OCI-LY7 (cell line): ENCODE results near the gene UBA52. TPM values are rescaled to one million over a fixed set of nuclear protein-coding genes. Genes with fewer than 3 reads are reported as not detected.
"Not testable (repeated sequence)": the region's sequence is repeated elsewhere in the genome, so short reads cannot be mapped to it uniquely, and the experiment has no call there.

Source experiments
- BruUV-seq: library from RNA; stranded (reverse); fragments of 400-500 nt; replicated peaks from 2 replicates; lab custom pipeline; 2021; lab: Mats Ljungman, UMichigan
- CTCF ChIA-PET: fragments of 300-600 bp; sonication (Branson Sonifier 250); formaldehyde crosslinking; loops from one replicate; lab custom pipeline; 2022; ENCODE audit warnings: antibody characterized with exemption; ENCODE audit not compliant: unreplicated experiment; lab: Charles Lee
- POLR2A ChIA-PET: fragments of 300-600 bp; sonication (Branson Sonifier 250); formaldehyde crosslinking; loops from one replicate; lab custom pipeline; 2022; ENCODE audit warnings: antibody characterized with exemption; lab: Charles Lee
- DNase-seq: peaks from one replicate; pipeline ENCODE4 v3.0.0-alpha.2; 2015; ENCODE audit warnings: low spot score
- H2AFZ ChIP-seq: fragments of 200-600 bp; sonication (generic), shearing (Covaris generic); 2 replicates; pipeline ENCODE4 v1.6.1; 2014; ENCODE audit warnings: mild to moderate bottlenecking, antibody characterized with exemption, low read length, moderate library complexity
- H3K27ac ChIP-seq: fragments of 200-600 bp; sonication (generic); 2 replicates; pipeline ENCODE4 v1.5.1; 2014; ENCODE audit warnings: mixed run types, low read depth, mild to moderate bottlenecking, moderate library complexity, low read length, inconsistent platforms; ENCODE audit not compliant: poor library complexity, severe bottlenecking
- H3K36me3 ChIP-seq: fragments of 200-600 bp; sonication (generic); 2 replicates; pipeline ENCODE4 v1.6.1; 2014; ENCODE audit warnings: mild to moderate bottlenecking, antibody characterized with exemption, low read length, moderate library complexity, mixed read lengths; ENCODE audit not compliant: insufficient read depth
- H3K4me1 ChIP-seq: fragments of 200-600 bp; sonication (generic); 2 replicates; pipeline ENCODE4 v1.5.1; 2014; ENCODE audit warnings: mild to moderate bottlenecking, low read length; ENCODE audit not compliant: insufficient read depth, poor library complexity, severe bottlenecking
- H3K4me2 ChIP-seq: fragments of 200-600 bp; sonication (generic); 2 replicates; pipeline ENCODE4 v1.6.1; 2014; ENCODE audit warnings: mild to moderate bottlenecking, low read length
- H3K4me3 ChIP-seq: fragments of 200-600 bp; sonication (generic); 2 replicates; pipeline ENCODE4 v1.5.1; 2014; ENCODE audit warnings: mild to moderate bottlenecking, low read depth, low read length; ENCODE audit not compliant: poor library complexity, severe bottlenecking
- H3K79me2 ChIP-seq: fragments of 200-600 bp; sonication (generic); 2 replicates; pipeline ENCODE4 v1.6.1; 2016; ENCODE audit warnings: low read depth, mild to moderate bottlenecking, low read length, moderate library complexity, mixed read lengths; ENCODE audit not compliant: insufficient read depth
- H3K9me2 ChIP-seq: fragments of 200-600 bp; sonication (generic); 2 replicates; pipeline ENCODE4 v1.6.1; 2016; ENCODE audit warnings: mild to moderate bottlenecking, low read length, mixed read lengths; ENCODE audit not compliant: insufficient read depth
- H3K9me3 ChIP-seq: fragments of 200-600 bp; sonication (generic); 2 replicates; pipeline ENCODE4 v1.6.1; 2014; ENCODE audit warnings: mild to moderate bottlenecking, mixed run types, low read length, mixed read lengths
- H4K20me1 ChIP-seq: fragments of 200-600 bp; sonication (generic); 2 replicates; pipeline ENCODE4 v1.6.1; 2014; ENCODE audit warnings: mild to moderate bottlenecking, antibody characterized with exemption, low read length, moderate library complexity, mixed read lengths; ENCODE audit not compliant: insufficient read depth
- CTCF ChIP-seq: fragments of 200-600 bp; sonication (generic); conservative IDR thresholded peaks from 2 replicates; pipeline ENCODE4 v1.5.1; 2014; ENCODE audit warnings: mild to moderate bottlenecking, antibody characterized with exemption, low read length, moderate library complexity, mixed read lengths
- EZH2phosphoT487 ChIP-seq: fragments of 200-600 bp; sonication (generic); IDR thresholded peaks from 2 replicates; pipeline ENCODE4 v1.6.1; 2018; ENCODE audit warnings: low read depth, borderline replicate concordance, mild to moderate bottlenecking, mixed run types, antibody characterized with exemption, low read length, moderate library complexity, mixed read lengths
- intact Hi-C: fragments of 100-400 bp; cut with micrococcal nuclease; formaldehyde crosslinking; loops from one replicate; pipeline ENCODE4 v1.10.0; 2022; ENCODE audit not compliant: unreplicated experiment
- total RNA-seq, 2 experiments: library from RNA; depleted of rRNA in 1 of 2; stranded (reverse); fragments of >200 nt in 1 of 2; shearing (Covaris generic) in 1 of 2; gene quantifications; 2 replicates each; pipeline ENCODE4 v1.2.3, GENCODE V29; 2014 to 2022

The UBA52 gene
- total RNA-seq, 2 experiments from 2014 or later, result 1,496 to 1,580 TPM

GRCh38 chr19:18591735-18592385 lies 20.2 kb downstream of the UBA52 start:
- no peaks in the 10 kb centered on the region for H3K9me2 ChIP-seq
- no peak for TF ChIP-seq CTCF
- no peak for TF ChIP-seq EZH2phosphoT487
- no peaks in the 10 kb centered on the region for H4K20me1 ChIP-seq
- H3K27ac ChIP-seq, result no peak overlapping the region
- POLR2A ChIA-PET, result interaction anchor here (1.1 kb wide), 1 partner anchor 47 kb away, joined by 3 read pairs; no protein-coding TSS in a partner anchor
- BruUV-seq, result no TSS peak
- H3K9me3 ChIP-seq, result no peaks in the 10 kb centered on the region
- H3K4me1 ChIP-seq, result peaks cover 42% of the 10 kb centered on the region
- no peak overlapping the region for H3K4me3 ChIP-seq
- H3K36me3 ChIP-seq, result peaks cover 17% of the 10 kb centered on the region; the same call in 1 of the 2 replicates
- H2AFZ ChIP-seq, result no peak overlapping the region
- peaks cover 10% of the 10 kb centered on the region for H3K79me2 ChIP-seq
- no peak for DNase-seq
- no peak overlapping the region for H3K4me2 ChIP-seq
- intact Hi-C loops, result no loop called here
- CTCF ChIA-PET, result no interaction called here

- DNase-seq, BruUV-seq, H2AFZ ChIP-seq, H3K79me2 ChIP-seq, H3K9me2 ChIP-seq, intact Hi-C loops, H3K27ac ChIP-seq, H3K9me3 ChIP-seq, H4K20me1 ChIP-seq: not testable (repeated sequence)
- ChIA-PET CTCF (interaction anchor here (0.6 to 1.4 kb wide), 2 partner anchors 36 to 83 kb away, joined by 3 to 5 read pairs; no protein-coding TSS in a partner anchor), POLR2A (interaction anchor here (1.1 kb wide), 1 partner anchor 48 kb away, joined by 3 read pairs; no protein-coding TSS in a partner anchor)
- Histone ChIP-seq H3K4me3 (peak overlapping the region; percentile 62), H3K4me1 (peaks cover 38% of the 10 kb centered on the region), H3K4me2 (peak overlapping the region; percentile 80), H3K36me3 (peaks cover 17% of the 10 kb centered on the region; the same call in 1 of the 2 replicates)
Measured at GRCh38 chr19:18592732-18593131, 21.1 kb downstream of the UBA52 start.

- POLR2A ChIA-PET, result interaction anchor here (0.6 to 1.1 kb wide), 3 partner anchors 48 to 561 kb away, joined by 3 to 5 read pairs (median 3); no protein-coding TSS in a partner anchor
- Histone ChIP-seq H3K9me3 (no peaks in the 10 kb centered on the region), H3K27ac (peak overlapping the region; percentile 31), H3K4me3 (peak overlapping the region; percentile 62), H3K36me3 (peaks cover 17% of the 10 kb centered on the region; the same call in 1 of the 2 replicates), H4K20me1 (no peaks in the 10 kb centered on the region), H2AFZ (no peak overlapping the region), H3K4me2 (peak overlapping the region; percentile 80), H3K9me2 (no peaks in the 10 kb centered on the region), H3K79me2 (peaks cover 10% of the 10 kb centered on the region), H3K4me1 (peaks cover 32% of the 10 kb centered on the region)
- DNase-seq, result peak; percentile 39
- intact Hi-C loops, result loop anchor here (1.0 to 2.0 kb wide), 2 partner anchors 79 to 254 kb away; no protein-coding TSS in a partner anchor
- no TSS peak for BruUV-seq
- CTCF ChIA-PET, result interaction anchor here (0.5 to 1.4 kb wide), 5 partner anchors 29 to 593 kb away, joined by 3 to 10 read pairs (median 5); no protein-coding TSS in a partner anchor
- TF ChIP-seq CTCF (no peak), EZH2phosphoT487 (no peak)
Measured at GRCh38 chr19:18593367-18594095, 21.9 kb downstream of the UBA52 start.
